Cardiac fibroblast (primary cell): ENCODE results near the gene SLC35G4.
"Not testable (repeated sequence)": the region's sequence is repeated elsewhere in the genome, so short reads cannot be mapped to it uniquely, and the experiment has no call there.

Source experiments
- DNase-seq, 2 donors: peaks; one replicate each; pipeline versions ENCODE4 v3.0.0 to v3.0.0-alpha.2; 2010; ENCODE audit warnings: low read depth in 2 of 2
- H3K4me3 ChIP-seq, 2 donors: replicated peaks in 1 of 2; 1 replicate in 1 of 2; 2 replicates in 1 of 2; pipeline ENCODE4 v1.5.1; 2011; ENCODE audit warnings: low read depth in 2 of 2, low read length in 2 of 2, mild to moderate bottlenecking in 2 of 2, moderate library complexity in 1 of 2
- TF ChIP-seq, protein P1 (sequence below): IDR thresholded peaks from one replicate; pipeline ENCODE4 v1.5.1; 2011; ENCODE audit warnings: low read depth, mild to moderate bottlenecking, low read length, inconsistent platforms

SLC35G4 gene

DNA sequence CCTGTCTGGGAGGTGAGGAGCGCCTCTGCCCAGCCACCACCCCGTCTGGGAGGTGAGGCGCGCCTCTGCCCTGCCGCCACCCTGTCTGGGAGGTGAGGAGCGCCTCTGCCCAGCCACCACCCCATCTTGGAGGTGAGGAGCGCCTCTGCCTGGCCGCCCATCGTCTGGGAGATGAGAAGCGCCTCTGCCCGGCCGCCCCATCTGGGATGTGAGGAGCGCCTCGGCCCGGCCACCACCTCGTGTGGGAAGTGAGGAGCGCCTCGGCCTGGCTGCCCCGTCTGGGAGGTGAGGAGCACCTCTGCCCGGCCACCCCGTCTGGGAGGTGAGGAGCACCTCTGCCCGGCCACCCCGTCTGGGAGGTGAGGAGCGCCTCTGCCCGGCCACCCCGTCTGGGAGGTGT, 38.4 kb downstream of the SLC35G4 start:
- not testable (repeated sequence) for H3K4me3 ChIP-seq, DNase-seq

DNA sequence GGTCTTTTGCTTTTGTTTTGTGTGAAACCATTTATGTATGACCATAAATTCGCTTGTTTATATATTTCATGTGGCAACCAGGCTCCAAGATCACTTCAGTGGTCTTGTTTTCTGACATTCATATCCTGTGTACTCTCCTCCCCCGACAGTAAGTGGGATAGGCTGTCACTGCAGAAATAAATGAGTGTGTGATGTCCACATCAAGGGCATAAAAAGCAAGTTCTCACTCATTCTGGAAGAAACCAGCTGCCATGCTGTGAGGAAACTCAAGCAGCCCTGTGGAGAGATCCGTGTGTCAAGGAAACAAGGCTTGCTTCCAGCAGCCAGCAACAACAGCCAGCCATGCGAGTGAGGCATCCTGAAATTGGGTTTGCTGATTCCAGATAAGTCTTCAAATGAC, 40.4 kb downstream of the SLC35G4 start:
- TF ChIP-seq, protein P1, sequence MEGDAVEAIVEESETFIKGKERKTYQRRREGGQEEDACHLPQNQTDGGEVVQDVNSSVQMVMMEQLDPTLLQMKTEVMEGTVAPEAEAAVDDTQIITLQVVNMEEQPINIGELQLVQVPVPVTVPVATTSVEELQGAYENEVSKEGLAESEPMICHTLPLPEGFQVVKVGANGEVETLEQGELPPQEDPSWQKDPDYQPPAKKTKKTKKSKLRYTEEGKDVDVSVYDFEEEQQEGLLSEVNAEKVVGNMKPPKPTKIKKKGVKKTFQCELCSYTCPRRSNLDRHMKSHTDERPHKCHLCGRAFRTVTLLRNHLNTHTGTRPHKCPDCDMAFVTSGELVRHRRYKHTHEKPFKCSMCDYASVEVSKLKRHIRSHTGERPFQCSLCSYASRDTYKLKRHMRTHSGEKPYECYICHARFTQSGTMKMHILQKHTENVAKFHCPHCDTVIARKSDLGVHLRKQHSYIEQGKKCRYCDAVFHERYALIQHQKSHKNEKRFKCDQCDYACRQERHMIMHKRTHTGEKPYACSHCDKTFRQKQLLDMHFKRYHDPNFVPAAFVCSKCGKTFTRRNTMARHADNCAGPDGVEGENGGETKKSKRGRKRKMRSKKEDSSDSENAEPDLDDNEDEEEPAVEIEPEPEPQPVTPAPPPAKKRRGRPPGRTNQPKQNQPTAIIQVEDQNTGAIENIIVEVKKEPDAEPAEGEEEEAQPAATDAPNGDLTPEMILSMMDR: no peak
- no peak for DNase-seq
- no peak overlapping the region for H3K4me3 ChIP-seq

- TF ChIP-seq, protein P1: no peak
- DNase-seq: no peak
Observed at GRCh38 chr18:11651899-11652298, 42.5 kb downstream of the SLC35G4 start.

DNA sequence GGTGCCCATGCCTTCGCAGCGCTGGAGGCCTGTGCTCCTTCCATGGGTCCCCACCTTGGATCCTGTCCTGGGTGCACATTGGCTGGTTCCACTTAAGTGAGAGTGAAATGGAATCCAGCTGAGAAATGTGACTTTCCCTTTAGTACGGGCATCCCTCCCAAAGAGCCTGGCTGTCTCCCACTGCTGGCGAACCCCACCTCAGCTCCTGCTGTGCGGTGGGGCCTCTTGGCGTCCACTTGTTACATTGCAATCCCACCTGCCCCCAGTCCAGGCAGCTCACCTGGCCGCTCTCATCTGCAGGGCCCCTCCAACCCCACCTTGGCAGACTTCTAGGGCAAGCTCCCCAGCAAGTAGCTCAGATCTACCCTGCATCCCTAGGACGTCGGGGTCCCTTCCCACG, 44.1 kb downstream of the SLC35G4 start:
- no peak for DNase-seq
- TF ChIP-seq, protein P1: no peak
- no peak overlapping the region for H3K4me3 ChIP-seq

More at GRCh38 chr18:11651899-11652298, 42.5 kb downstream of the SLC35G4 start:
- no peak overlapping the region for H3K4me3 ChIP-seq

- TF ChIP-seq, protein P1: peak; percentile 79
- DNase-seq: peak; percentile 32 to 50
- no peak overlapping the region for H3K4me3 ChIP-seq
Observed at GRCh38 chr18:11654736-11655605, 45.6 kb downstream of the SLC35G4 start.

DNA sequence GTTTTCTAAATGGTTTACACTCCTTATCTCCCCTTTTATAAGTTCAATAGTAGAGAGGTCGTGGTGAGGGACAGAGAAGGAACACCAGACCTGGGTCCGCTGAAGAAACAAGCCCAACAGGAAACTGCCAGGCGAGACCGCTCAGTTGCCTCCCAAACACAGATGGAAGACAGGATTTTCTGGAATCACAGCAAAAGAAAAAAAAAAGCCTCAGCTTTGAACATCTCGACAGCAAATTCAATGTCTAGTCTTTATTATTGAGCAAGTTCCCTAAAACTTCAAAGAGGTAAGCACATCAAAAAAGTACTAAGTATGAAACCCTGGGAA, 46.2 kb downstream of the SLC35G4 start:
- TF ChIP-seq, protein P1: no peak
- DNase-seq: no peak
- no peak overlapping the region for H3K4me3 ChIP-seq

DNA sequence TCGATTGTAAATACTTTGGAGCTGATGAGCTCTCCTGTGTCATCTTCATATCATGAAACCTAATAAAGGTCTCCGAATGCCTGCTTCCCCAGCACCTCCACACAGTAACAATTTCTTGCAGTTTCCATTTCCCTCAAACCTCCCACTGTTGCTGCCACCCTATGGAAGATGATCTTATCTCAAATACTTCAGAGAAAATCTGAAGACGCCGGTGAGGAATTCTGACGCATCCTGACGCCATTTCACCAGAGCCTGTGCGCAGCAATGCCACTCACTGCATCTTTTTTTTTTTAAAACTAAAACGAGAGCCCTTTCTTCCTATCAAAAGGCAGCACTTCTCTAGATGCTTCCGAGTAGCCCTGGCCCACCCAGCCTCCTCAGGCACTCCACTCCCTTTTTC, 47.8 kb downstream of the SLC35G4 start:
- no peak for DNase-seq
- H3K4me3 ChIP-seq: no peak overlapping the region
- TF ChIP-seq, protein P1: no peak
